GM12878 (cell line): Measurements from ENCODE around the gene TMEM89. TPM values are rescaled to one million over a fixed set of nuclear protein-coding genes. Genes with fewer than 3 reads are reported as not detected.

Source experiments
- ATAC-seq: fragments of 200-7000 bp; cut with Tn5 transposase; 3 replicates; pipeline ENCODE4 v1.9.1; 2020; ENCODE audit warnings: mild to moderate bottlenecking, moderate library complexity
- BruUV-seq: library from RNA; stranded (reverse); fragments of 400-500 nt; replicated peaks from 2 replicates; lab custom pipeline; 2021; lab: Mats Ljungman, UMichigan
- CTCF ChIA-PET: fragments of 300-600 bp; sonication (Branson Sonifier 250); formaldehyde crosslinking; extraction: SDS; loops from one replicate; lab custom pipeline; 2021; ENCODE audit warnings: inconsistent platforms; lab: Yijun Ruan, JAX
- POLR2A ChIA-PET: fragments of 350-600 bp; formaldehyde crosslinking; extraction: SDS; loops from one replicate; lab custom pipeline; 2021; ENCODE audit warnings: inconsistent platforms; lab: Charles Lee
- RAD21 ChIA-PET: fragments of 300-600 bp; sonication (Branson Sonifier 250); formaldehyde crosslinking; loops from one replicate; lab custom pipeline; 2023; ENCODE audit warnings: antibody characterized with exemption; ENCODE audit not compliant: unreplicated experiment; lab: Charles Lee
- SMC1A ChIA-PET: fragments of 300-600 bp; sonication (Branson Sonifier 250); formaldehyde crosslinking; loops from one replicate; lab custom pipeline; 2023; ENCODE audit not compliant: unreplicated experiment, uncharacterized antibody; lab: Charles Lee
- DNase-seq: peaks from one replicate; pipeline ENCODE4 v3.0.0-alpha.2; 2011; ENCODE audit warnings: low read depth, low spot score
- FAIRE-seq: peaks from 3 replicates; lab custom pipeline; 2011; peaks lifted over from hg19 to GRCh38; lab: Jason Lieb, UNC
- H2AFZ ChIP-seq: 2 replicates; pipeline ENCODE4 v1.6.0; 2011; ENCODE audit warnings: low read depth, low read length, control low read depth; ENCODE audit not compliant: control insufficient read depth
- H3K27ac ChIP-seq: 2 replicates; pipeline ENCODE4 v1.5.1; 2011; ENCODE audit warnings: control low read depth; ENCODE audit not compliant: control insufficient read depth, insufficient read depth
- H3K27me3 ChIP-seq, 2 experiments: replicated peaks in 1 of 2; 2 replicates each; pipeline versions ENCODE4 v1.6.0 to v1.6.1; 2011; ENCODE audit warnings: low read length in 1 of 2; ENCODE audit not compliant: control insufficient read depth in 2 of 2, insufficient read depth in 2 of 2
- H3K36me3 ChIP-seq, 2 experiments: 2 replicates each; pipeline ENCODE4 v1.5.1; 2011; ENCODE audit warnings: low read length in 1 of 2; ENCODE audit not compliant: control insufficient read depth in 2 of 2, insufficient read depth in 2 of 2
- H3K4me1 ChIP-seq: 2 replicates; pipeline ENCODE4 v1.6.1; 2011; ENCODE audit warnings: mild to moderate bottlenecking, low read length, moderate library complexity, mixed read lengths; ENCODE audit not compliant: control insufficient read depth, insufficient read depth
- H3K4me2 ChIP-seq: 2 replicates; pipeline ENCODE4 v1.6.0; 2011; ENCODE audit warnings: control low read depth; ENCODE audit not compliant: control insufficient read depth, insufficient read depth
- H3K4me3 ChIP-seq: fragments of 200-600 bp; sonication (generic); 2 replicates; pipeline ENCODE4 v1.5.1; 2016
- H3K79me2 ChIP-seq: 2 replicates; pipeline ENCODE4 v1.6.0; 2011; ENCODE audit warnings: low read length; ENCODE audit not compliant: control insufficient read depth, insufficient read depth
- H3K9ac ChIP-seq: 2 replicates; pipeline ENCODE4 v1.8.0; 2011; ENCODE audit warnings: low read length, control low read depth, mixed read lengths; ENCODE audit not compliant: control insufficient read depth, insufficient read depth
- H3K9me3 ChIP-seq: replicated peaks from 3 replicates; pipeline ENCODE4 v1.5.1; 2011; ENCODE audit warnings: mild to moderate bottlenecking, low read length; ENCODE audit not compliant: control insufficient read depth, insufficient read depth
- H4K20me1 ChIP-seq: 2 replicates; pipeline ENCODE4 v1.6.0; 2011; ENCODE audit not compliant: control insufficient read depth, insufficient read depth
- CBX3 ChIP-seq: fragments of 200-600 bp; sonication (generic); IDR thresholded peaks from 2 replicates; pipeline ENCODE4 v1.6.1; 2016; ENCODE audit warnings: low read depth, borderline replicate concordance
- E2F8 ChIP-seq: fragments of 450-650 bp; IDR thresholded peaks from 2 replicates; pipeline ENCODE4 v1.6.1; 2018; ENCODE audit warnings: mild to moderate bottlenecking, low read depth, moderate library complexity; ENCODE audit not compliant: partially characterized antibody
- EGR1 ChIP-seq, 2 experiments: IDR thresholded peaks; 1 replicate in 1 of 2; 2 replicates in 1 of 2; pipeline ENCODE4 v1.6.1; 2011 to 2012; ENCODE audit warnings: low read depth in 2 of 2, low read length in 2 of 2, borderline replicate concordance in 1 of 2, mild to moderate bottlenecking in 1 of 2, moderate library complexity in 1 of 2
- NR2C2 ChIP-seq: IDR thresholded peaks from 2 replicates; pipeline ENCODE4 v1.6.1; 2011; ENCODE audit warnings: borderline replicate concordance, low read depth; ENCODE audit not compliant: control insufficient read depth, insufficient read length
- RAD21 ChIP-seq: IDR thresholded peaks from 2 replicates; pipeline ENCODE4 v1.6.1; 2011; ENCODE audit warnings: mild to moderate bottlenecking, low read depth, low read length, moderate library complexity; ENCODE audit not compliant: insufficient read depth
- RCOR1 ChIP-seq: conservative IDR thresholded peaks from 2 replicates; pipeline ENCODE4 v1.6.1; 2012; ENCODE audit warnings: low read depth, low read length, improper control_type of control experiment
- USF1 ChIP-seq: IDR thresholded peaks from 2 replicates; pipeline ENCODE4 v1.6.1; 2011; ENCODE audit warnings: borderline replicate concordance, low read depth, mild to moderate bottlenecking, moderate library complexity, mixed read lengths, low read length; ENCODE audit not compliant: insufficient read depth; ENCODE audit errors: extremely low read length
- ZNF622 ChIP-seq: fragments of 450-650 bp; IDR thresholded peaks from 2 replicates; pipeline ENCODE4 v1.6.1; 2017; ENCODE audit warnings: mild to moderate bottlenecking, inconsistent platforms
- WGBS: methylation state at CpG from one replicate; pipeline ENCODE4 v1.1.6; 2016; ENCODE audit warnings: low lambda C conversion rate; ENCODE audit not compliant: insufficient replicate concordance, insufficient coverage; ENCODE audit errors: missing lambda C conversion rate; 5-methylcytosine and 5-hydroxymethylcytosine counted together
- in situ Hi-C: fragments of 300-500 bp; cut with MboI; formaldehyde crosslinking; loops from 9 replicates; pipeline ENCODE4 v1.14.3; 2018; ENCODE audit warnings: mixed read lengths
- intact Hi-C: fragments of 100-400 bp; cut with micrococcal nuclease; formaldehyde crosslinking; loops from one replicate; pipeline ENCODE4 v1.14.2; 2022; ENCODE audit not compliant: unreplicated experiment
- polyA plus RNA-seq, 11 experiments: library from polyadenylated mRNA; depleted of rRNA in 4 of 11; unstranded in 6 of 11; stranded (reverse) in 5 of 11; fragments of >200 nt; fragmentation: Nextera tagmentation in 4 of 11; fragmentation: Illumina TruSeq in 1 of 11; extraction: Ambion mirVana in 4 of 11; extraction: Trizol in 1 of 11; gene quantifications; 1 replicate in 1 of 11; 2 replicates in 10 of 11; pipeline versions ENCODE4 v1.2.1 to v1.2.3, GENCODE V29; 2011 to 2016; ENCODE audit warnings: inconsistent platforms in 2 of 11, missing spikeins in 2 of 11, low read depth in 1 of 11
- total RNA-seq, 4 experiments: library from RNA; depleted of rRNA in 3 of 4; stranded (reverse); fragments of >200 nt in 3 of 4; fragmentation: Illumina TruSeq in 1 of 4; extraction: Trizol in 1 of 4; gene quantifications; 2 replicates each; pipeline versions ENCODE4 v1.2.1 to v1.2.3, GENCODE V29; 2013 to 2021

The TMEM89 gene
- total and polyA plus RNA-seq, 10 of the 15 experiments (the other 5 are each of a cell fraction or from before 2014, with no cell fraction given) = not detected

- no peak for TF ChIP-seq USF1
- no peak for TF ChIP-seq RAD21
- no peak for TF ChIP-seq ZNF622
- no peak for TF ChIP-seq E2F8
- no peak for TF ChIP-seq NR2C2
- no peak for TF ChIP-seq RCOR1
- TF ChIP-seq CBX3 = no peak
- no peak for TF ChIP-seq EGR1 (IDR thresholded peaks at IDR 0.05; ENCODE audit: borderline replicate concordance in 1 of 2, low read depth in 2 of 2, low read length in 2 of 2)
- no TSS peak for BruUV-seq
Observed at GRCh38 chr3:48592519-48593087, 29.0 kb downstream of the TMEM89 start.

More at GRCh38 chr3:48592519-48593087, 29.0 kb downstream of the TMEM89 start:
- no peak for DNase-seq
- Histone ChIP-seq H3K27me3 (peaks cover 0 to 9% of the 10 kb centered on the region in 2 experiments; a peak in 2 of 4 replicates), H3K36me3 (no peaks in the 10 kb centered on the region), H2AFZ (no peak overlapping the region), H3K4me2 (no peak overlapping the region), H3K9me3 (no peaks in the 10 kb centered on the region), H3K27ac (no peak overlapping the region), H3K4me3 (no peak overlapping the region), H3K4me1 (no peaks in the 10 kb centered on the region; the same call in 1 of the 2 replicates), H4K20me1 (no peaks in the 10 kb centered on the region), H3K79me2 (no peaks in the 10 kb centered on the region), H3K9ac (no peak overlapping the region)
- in situ Hi-C loops = no loop called here
- ChIA-PET SMC1A (no interaction called here), CTCF (no interaction called here), RAD21 (no interaction called here), POLR2A (interaction anchor here (0.5 kb wide), 1 partner anchor 31 kb away, joined by 4 read pairs; no protein-coding TSS in a partner anchor)
- WGBS = 48% methylated on average over 21 of the region's 21 CpGs
- ATAC-seq = no peak
- no peak for FAIRE-seq
- intact Hi-C loops = no loop called here
